GM12873 (cell line): ENCODE results near the gene SNCG.

Experiments
- CTCF ChIP-seq: IDR thresholded peaks from 2 replicates; pipeline ENCODE4 v1.5.1; 2012; ENCODE audit warnings: low read depth, mild to moderate bottlenecking, moderate library complexity, low read length, control low read depth; ENCODE audit not compliant: insufficient read depth; ENCODE audit errors: missing control alignments

The SNCG gene

GRCh38 chr10:86970982-86971231, 12.5 kb downstream of the SNCG start:
- no peak for TF ChIP-seq CTCF

- no peak for TF ChIP-seq CTCF
Observed at GRCh38 chr10:86971232-86971991, 13.0 kb downstream of the SNCG start.

GRCh38 chr10:86972613-86973380, 14.4 kb downstream of the SNCG start:
- TF ChIP-seq CTCF, result no peak

- TF ChIP-seq CTCF, result no peak
Observed at GRCh38 chr10:86974484-86974883, 16.1 kb downstream of the SNCG start.

GRCh38 chr10:86976362-86977056, 18.1 kb downstream of the SNCG start:
- TF ChIP-seq CTCF, result no peak

- no peak for TF ChIP-seq CTCF
Observed at GRCh38 chr10:86979296-86979818, 21.0 kb downstream of the SNCG start.

GRCh38 chr10:86979977-86980448, 21.6 kb downstream of the SNCG start:
- no peak for TF ChIP-seq CTCF
